Measurements from ENCODE around the gene PRKAG2. TPM values are rescaled to one million over a fixed set of nuclear protein-coding genes. Genes with fewer than 3 reads are reported as not detected.
"Not testable (repeated sequence)": the region's sequence is repeated elsewhere in the genome, so short reads cannot be mapped to it uniquely, and the experiment has no call there.

Gene PRKAG2
- total RNA-seq, 1 donor = 21.2 TPM

DNA sequence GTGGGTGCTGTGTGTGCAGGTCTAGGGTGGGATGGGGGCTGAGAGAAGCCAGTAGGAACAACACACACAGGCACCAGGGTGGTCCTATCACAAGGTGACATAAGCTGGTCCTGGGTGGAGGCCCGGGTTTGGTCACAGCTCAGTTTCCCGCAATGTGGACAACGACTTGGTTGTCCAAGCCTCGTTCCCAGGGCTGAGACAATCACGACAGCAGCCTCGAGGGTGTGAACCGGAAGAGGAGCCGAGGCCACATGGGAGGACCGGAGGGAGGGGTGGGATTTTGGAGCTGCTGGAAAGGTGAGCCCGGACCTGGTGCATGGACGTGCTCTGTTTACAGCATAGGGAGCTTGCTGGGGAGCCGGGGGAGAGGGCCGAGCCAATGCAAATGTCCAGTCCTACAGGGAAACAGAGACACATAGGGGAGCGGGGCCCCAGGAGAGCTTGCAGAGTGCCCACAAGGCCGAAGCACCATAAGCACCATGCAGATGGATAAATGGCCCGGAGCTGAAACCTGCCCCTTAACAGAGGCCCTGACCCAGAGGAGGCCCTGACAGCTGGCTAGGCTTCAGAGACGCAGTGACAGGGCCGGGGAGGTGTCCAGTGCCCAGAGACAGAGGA is 92.8 kb downstream of the PRKAG2 start:
- H3K4me3 ChIP-seq (ENCODE audit: low read depth, low read length) = no peak overlapping the region
- no peak for DNase-seq (ENCODE audit: low read depth)
- TF ChIP-seq, protein P1, sequence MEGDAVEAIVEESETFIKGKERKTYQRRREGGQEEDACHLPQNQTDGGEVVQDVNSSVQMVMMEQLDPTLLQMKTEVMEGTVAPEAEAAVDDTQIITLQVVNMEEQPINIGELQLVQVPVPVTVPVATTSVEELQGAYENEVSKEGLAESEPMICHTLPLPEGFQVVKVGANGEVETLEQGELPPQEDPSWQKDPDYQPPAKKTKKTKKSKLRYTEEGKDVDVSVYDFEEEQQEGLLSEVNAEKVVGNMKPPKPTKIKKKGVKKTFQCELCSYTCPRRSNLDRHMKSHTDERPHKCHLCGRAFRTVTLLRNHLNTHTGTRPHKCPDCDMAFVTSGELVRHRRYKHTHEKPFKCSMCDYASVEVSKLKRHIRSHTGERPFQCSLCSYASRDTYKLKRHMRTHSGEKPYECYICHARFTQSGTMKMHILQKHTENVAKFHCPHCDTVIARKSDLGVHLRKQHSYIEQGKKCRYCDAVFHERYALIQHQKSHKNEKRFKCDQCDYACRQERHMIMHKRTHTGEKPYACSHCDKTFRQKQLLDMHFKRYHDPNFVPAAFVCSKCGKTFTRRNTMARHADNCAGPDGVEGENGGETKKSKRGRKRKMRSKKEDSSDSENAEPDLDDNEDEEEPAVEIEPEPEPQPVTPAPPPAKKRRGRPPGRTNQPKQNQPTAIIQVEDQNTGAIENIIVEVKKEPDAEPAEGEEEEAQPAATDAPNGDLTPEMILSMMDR (IDR thresholded peaks at IDR 0.05; ENCODE audit: insufficient read depth, low read depth, low read length) = no peak

DNA sequence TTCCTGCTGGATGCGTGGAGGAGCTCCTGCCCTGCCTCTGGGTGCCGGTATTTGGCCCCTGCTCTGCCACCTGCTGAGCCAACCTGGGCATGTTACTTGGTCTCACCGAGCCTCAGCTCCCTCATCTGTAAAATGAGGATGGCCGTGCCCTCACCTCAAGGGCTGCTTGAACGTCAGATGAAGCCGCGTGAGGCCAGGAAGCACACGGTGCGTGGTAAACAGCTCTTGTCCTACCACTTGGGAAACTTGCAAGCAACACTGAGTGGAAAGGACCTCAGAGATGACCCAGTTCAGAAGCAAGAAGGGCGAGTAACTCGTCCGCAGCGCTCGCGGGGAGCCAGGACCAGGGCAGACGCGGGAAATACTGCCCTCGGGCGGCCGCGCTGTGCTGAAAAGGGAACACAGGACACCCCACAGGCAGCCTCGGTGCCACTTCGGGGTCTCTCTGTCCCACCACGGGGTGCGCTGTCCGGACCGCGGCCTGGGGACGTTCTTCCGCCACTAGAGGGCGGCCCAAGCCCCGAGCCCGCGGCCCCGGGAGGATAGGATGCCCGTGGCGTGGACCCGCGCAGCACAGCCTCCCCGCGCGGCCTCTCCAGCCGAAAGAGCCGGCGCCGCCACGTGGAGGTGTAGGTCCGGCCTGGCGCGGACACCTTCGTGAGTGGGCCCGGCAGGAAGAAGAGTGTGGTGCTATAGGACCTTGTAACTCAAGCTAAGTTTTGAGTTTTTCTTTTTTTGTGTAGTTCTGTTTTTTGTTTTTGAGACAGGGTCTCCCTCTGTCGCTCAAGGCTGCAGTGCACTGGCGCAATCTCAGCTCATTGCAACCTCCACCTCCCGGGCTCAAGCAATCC is 94.1 kb downstream of the PRKAG2 start:
- peak; percentile 47 for DNase-seq (ENCODE audit: low read depth)
- TF ChIP-seq, protein P1 (IDR thresholded peaks at IDR 0.05; ENCODE audit: insufficient read depth, low read depth, low read length) = peak; percentile 92
- H3K4me3 ChIP-seq (ENCODE audit: low read depth, low read length) = peak overlapping the region; percentile 12

DNA sequence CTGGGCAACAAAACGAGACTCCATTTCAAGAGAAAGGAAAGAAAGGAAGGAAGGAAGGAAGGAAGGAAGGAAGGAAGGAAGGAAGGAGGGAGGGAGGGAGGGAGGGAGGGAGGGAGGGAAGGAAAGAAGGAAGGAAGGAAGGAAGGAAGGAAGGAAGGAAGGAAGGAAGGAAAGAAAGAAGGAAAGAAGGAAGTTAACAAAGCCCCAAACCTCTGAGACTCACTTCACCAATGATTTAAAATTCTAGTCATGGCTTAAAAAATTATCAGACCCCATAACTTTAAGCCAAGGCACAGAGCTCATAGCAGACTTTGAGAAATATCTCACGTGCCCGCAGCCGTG is 94.7 kb downstream of the PRKAG2 start:
- not testable (repeated sequence) for DNase-seq (ENCODE audit: low read depth); H3K4me3 ChIP-seq (ENCODE audit: low read depth, low read length)

DNA sequence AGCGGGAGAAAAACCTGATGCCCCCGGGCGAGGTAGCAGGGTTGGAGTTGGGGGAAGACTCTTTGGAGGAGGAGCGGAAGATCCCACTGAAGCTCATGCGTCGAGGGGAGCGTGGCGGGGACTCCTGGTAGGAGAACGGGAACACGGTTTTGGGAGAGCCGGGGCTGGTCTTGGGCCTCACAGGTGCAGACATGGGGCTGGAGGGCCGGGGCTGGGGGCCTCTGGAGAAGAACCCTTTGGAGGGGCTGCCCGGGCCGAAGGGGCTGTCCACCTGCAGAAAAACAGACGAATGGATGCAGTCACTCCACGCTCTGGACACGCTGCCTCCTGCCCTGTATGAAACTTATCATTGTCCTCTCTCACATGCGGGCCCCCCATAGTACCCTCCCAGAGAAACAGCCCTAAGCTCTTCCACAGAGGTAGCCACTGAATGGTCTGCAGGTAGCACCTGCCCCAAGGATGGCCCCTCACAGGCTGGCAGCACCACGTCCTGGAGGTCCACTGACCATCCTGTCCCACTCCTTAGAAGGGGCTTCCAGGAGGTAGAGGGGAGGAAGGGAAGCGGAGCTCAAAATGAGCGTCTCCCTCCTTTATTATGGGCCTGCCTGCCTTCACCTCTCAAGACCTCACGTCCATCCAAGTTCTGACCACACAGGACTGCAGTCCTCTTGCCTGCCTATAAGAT is 95.6 kb downstream of the PRKAG2 start:
- DNase-seq (ENCODE audit: low read depth) = no peak
- TF ChIP-seq, protein P1 (IDR thresholded peaks at IDR 0.05; ENCODE audit: insufficient read depth, low read depth, low read length) = no peak
- H3K4me3 ChIP-seq (ENCODE audit: low read depth, low read length) = no peak overlapping the region

DNA sequence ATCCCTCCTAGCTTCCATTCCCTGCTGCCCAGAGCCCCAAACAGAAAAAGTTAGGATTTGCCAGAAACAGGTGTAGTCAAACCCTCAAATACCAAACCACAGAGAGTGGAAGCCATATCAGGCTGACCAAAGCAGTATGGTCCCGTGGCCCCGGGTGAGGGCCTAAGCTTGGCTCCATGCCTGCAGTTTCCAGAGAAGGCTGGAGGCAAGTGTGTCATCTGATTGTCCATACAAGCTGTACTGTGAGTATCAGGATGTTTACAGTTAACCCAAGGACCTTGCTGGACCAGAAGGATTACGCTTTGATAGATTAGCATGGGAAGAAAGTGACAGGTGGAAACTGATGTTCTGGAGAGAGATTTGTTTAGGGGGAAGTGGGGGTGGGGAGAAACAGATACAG is 96.3 kb downstream of the PRKAG2 start:
- DNase-seq (ENCODE audit: low read depth) = no peak

DNA sequence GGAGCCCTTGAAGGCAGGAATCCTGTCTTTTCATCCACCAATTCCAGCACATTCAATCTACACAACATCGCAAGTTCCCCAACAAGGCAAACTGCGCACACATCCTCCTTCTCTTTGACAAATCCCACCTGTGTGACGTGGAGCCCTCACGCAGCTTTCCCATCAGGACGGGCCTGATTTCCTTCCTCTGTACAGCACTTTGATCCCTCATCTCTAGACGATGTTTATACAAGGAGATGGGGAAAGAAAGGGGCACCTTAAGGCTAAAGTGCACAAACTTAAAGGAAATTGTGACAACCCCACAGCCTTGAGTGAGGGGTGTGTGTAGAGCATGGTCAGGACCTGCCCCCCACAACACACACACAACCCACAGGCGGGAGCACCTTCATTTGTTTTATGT is 97.2 kb downstream of the PRKAG2 start:
- no peak for DNase-seq (ENCODE audit: low read depth)
- no peak overlapping the region for H3K4me3 ChIP-seq (ENCODE audit: low read depth, low read length)
- TF ChIP-seq, protein P1 (IDR thresholded peaks at IDR 0.05; ENCODE audit: insufficient read depth, low read depth, low read length) = no peak

More for the DNA sequence above, 96.3 kb downstream of the PRKAG2 start:
- no peak overlapping the region for H3K4me3 ChIP-seq (ENCODE audit: low read depth, low read length)
- TF ChIP-seq, protein P1 (IDR thresholded peaks at IDR 0.05; ENCODE audit: insufficient read depth, low read depth, low read length) = no peak

DNA sequence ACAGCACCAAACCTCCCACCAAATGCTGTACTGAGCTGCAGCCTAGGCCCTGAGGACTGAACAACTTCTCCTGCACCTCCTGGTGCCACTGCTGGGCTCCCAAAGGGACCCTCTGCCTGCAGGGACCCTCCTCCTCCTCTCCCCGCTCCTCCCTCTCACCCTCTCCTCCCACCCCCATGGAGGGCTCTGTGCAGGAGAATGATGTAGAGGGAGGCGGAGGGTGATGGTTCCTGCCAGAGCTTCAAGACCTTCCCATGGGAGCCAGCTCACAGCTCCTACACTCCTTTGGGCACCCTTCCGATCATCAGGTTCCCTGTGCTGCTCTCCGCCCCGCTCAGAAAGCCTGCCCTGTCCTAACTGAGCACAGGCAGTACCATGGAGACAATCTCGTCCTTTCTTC is 97.7 kb downstream of the PRKAG2 start:
- TF ChIP-seq, protein P1 (IDR thresholded peaks at IDR 0.05; ENCODE audit: insufficient read depth, low read depth, low read length) = no peak
- no peak overlapping the region for H3K4me3 ChIP-seq (ENCODE audit: low read depth, low read length)
- DNase-seq (ENCODE audit: low read depth) = no peak

All from fibroblast of villous mesenchyme (primary cell).